DND-41 (cell line): ENCODE measurements around the gene EFCAB9.

Experiments used
- CTCF ChIP-seq: IDR thresholded peaks from 2 replicates; pipeline ENCODE4 v1.5.1; 2012; ENCODE audit warnings: borderline replicate concordance, low read length, moderate library complexity, mild to moderate bottlenecking; ENCODE audit not compliant: poor library complexity, severe bottlenecking; ENCODE audit errors: extremely low read depth
- EZH2 ChIP-seq: IDR thresholded peaks from 3 replicates; pipeline ENCODE4 v1.6.1; 2012; ENCODE audit warnings: borderline replicate concordance, low read depth, mild to moderate bottlenecking, moderate library complexity, low read length, inconsistent platforms; ENCODE audit not compliant: severe bottlenecking

- TF ChIP-seq CTCF: no peak
- no peak for TF ChIP-seq EZH2
Observed at GRCh38 chr5:172167895-172168294, 26.1 kb upstream of the EFCAB9 start.
